HG02798 (cell line): ENCODE data around the gene FUT2.

ENCODE experiments used
- ATAC-seq: cut with Tn5 transposase; IDR thresholded peaks from one replicate; pipeline ENCODE4 v1.9.1; 2021; ENCODE audit warnings: mild to moderate bottlenecking; ENCODE audit not compliant: unreplicated experiment, poor library complexity

FUT2 gene

GRCh38 chr19:48746738-48747575 lies 51.2 kb downstream of the FUT2 start, which contains the start of gene IZUMO1:
Gene IZUMO1 (minus strand): TSS chr19:48746909. CDS start chr19:48745859, 1,050 bp downstream.
- ATAC-seq: no peak

GRCh38 chr19:48749571-48750198 lies 53.9 kb downstream of the FUT2 start:
- ATAC-seq: no peak

- ATAC-seq: no peak
Measured at GRCh38 chr19:48750351-48750750, 54.6 kb downstream of the FUT2 start.

GRCh38 chr19:48750771-48751504 lies 55.2 kb downstream of the FUT2 start:
- no peak for ATAC-seq

- ATAC-seq: no peak
Measured at GRCh38 chr19:48751845-48752495, 56.2 kb downstream of the FUT2 start.

GRCh38 chr19:48752496-48753365 lies 57.0 kb downstream of the FUT2 start, which contains the start of gene FUT1:
Gene FUT1 (minus strand): TSS chr19:48752641. CDS start chr19:48751281, 1,360 bp downstream.
- ATAC-seq: no peak

GRCh38 chr19:48755084-48755641 lies 59.4 kb downstream of the FUT2 start, which contains the start of gene FGF21:
Gene FGF21 (plus strand): TSS chr19:48755524. CDS start chr19:48756237, 713 bp downstream.
- no peak for ATAC-seq
